CD14-positive monocyte (primary cell): ENCODE measurements around the gene MTR. TPM values are rescaled to one million over a fixed set of nuclear protein-coding genes. Genes with fewer than 3 reads are reported as not detected.
A peak's percentile ranks its signal among the peaks of the same experiment; 100 is the strongest.

ENCODE experiments used
- DNase-seq, 3 donors: peaks; one replicate each; pipeline ENCODE4 v3.0.0-alpha.2; 2011 to 2022
- H2AFZ ChIP-seq: 2 replicates; pipeline ENCODE4 v1.6.0; 2012; ENCODE audit warnings: mild to moderate bottlenecking, low read depth, low read length, inconsistent platforms; ENCODE audit not compliant: insufficient read depth, poor library complexity, severe bottlenecking
- H3K27ac ChIP-seq, 2 donors: 1 replicate in 1 of 2; 2 replicates in 1 of 2; pipeline ENCODE4 v1.5.1; 2012 to 2013; ENCODE audit warnings: low read length in 2 of 2, control low read depth in 1 of 2, inconsistent platforms in 1 of 2, low read depth in 1 of 2, mild to moderate bottlenecking in 1 of 2
- H3K27me3 ChIP-seq, 2 donors: one replicate each; pipeline versions ENCODE4 v1.6.0 to v1.6.1; 2011 to 2013; ENCODE audit warnings: low read length in 2 of 2; ENCODE audit not compliant: control insufficient read depth in 2 of 2, insufficient read depth in 2 of 2
- H3K36me3 ChIP-seq, 2 donors: replicated peaks in 1 of 2; 1 replicate in 1 of 2; 2 replicates in 1 of 2; pipeline versions ENCODE4 v1.5.1 to v1.6.1; 2012 to 2013; ENCODE audit warnings: low read length in 2 of 2, control low read depth in 1 of 2, inconsistent platforms in 1 of 2, mild to moderate bottlenecking in 1 of 2; ENCODE audit not compliant: insufficient read depth in 2 of 2, control insufficient read depth in 1 of 2
- H3K4me1 ChIP-seq, 2 donors: 1 replicate in 1 of 2; 2 replicates in 1 of 2; pipeline versions ENCODE4 v1.5.1 to v1.6.1; 2012 to 2013; ENCODE audit warnings: low read length in 2 of 2, control low read depth in 1 of 2, inconsistent platforms in 1 of 2, mild to moderate bottlenecking in 1 of 2, moderate library complexity in 1 of 2; ENCODE audit not compliant: insufficient read depth in 2 of 2, control insufficient read depth in 1 of 2
- H3K4me2 ChIP-seq: replicated peaks from 2 replicates; pipeline ENCODE3; 2012; ENCODE audit warnings: low read length, moderate library complexity, mild to moderate bottlenecking; ENCODE audit not compliant: poor library complexity, severe bottlenecking; ENCODE audit errors: extremely low read depth
- H3K4me3 ChIP-seq, 3 experiments: fragments of 200-600 bp in 1 of 3; sonication (generic) in 1 of 3; replicated peaks in 1 of 3; 1 replicate in 2 of 3; 2 replicates in 1 of 3; pipeline ENCODE4 v1.5.1; 2011 to 2013; ENCODE audit warnings: low read length in 3 of 3, mild to moderate bottlenecking in 3 of 3, control low read depth in 2 of 3, low read depth in 2 of 3, inconsistent platforms in 1 of 3, moderate library complexity in 1 of 3
- H3K79me2 ChIP-seq: 2 replicates; pipeline ENCODE4 v1.6.0; 2012; ENCODE audit warnings: mild to moderate bottlenecking, control low read depth, inconsistent platforms, low read length, moderate library complexity; ENCODE audit not compliant: insufficient read depth
- H3K9ac ChIP-seq: 2 replicates; pipeline ENCODE4 v1.6.0; 2017; ENCODE audit warnings: low read length, mild to moderate bottlenecking; ENCODE audit not compliant: insufficient read depth, poor library complexity, severe bottlenecking
- H3K9me3 ChIP-seq, 2 donors: replicated peaks in 1 of 2; 1 replicate in 1 of 2; 2 replicates in 1 of 2; pipeline versions ENCODE4 v1.5.1 to v1.6.1; 2012 to 2013; ENCODE audit warnings: low read length in 2 of 2, control low read depth in 1 of 2; ENCODE audit not compliant: control insufficient read depth in 1 of 2, insufficient read depth in 1 of 2
- H4K20me1 ChIP-seq: 2 replicates; pipeline ENCODE4 v1.6.0; 2012; ENCODE audit warnings: mild to moderate bottlenecking, low read length, control low read depth, moderate library complexity; ENCODE audit not compliant: insufficient read depth
- H3K27ac Mint-ChIP-seq, 7 donors: one replicate each; pipeline ENCODE4 v1.8.0; 2020; ENCODE audit warnings: mild to moderate bottlenecking in 7 of 7, mixed read lengths in 7 of 7, moderate library complexity in 6 of 7, inconsistent platforms in 2 of 7
- H3K27me3 Mint-ChIP-seq, 3 donors: one replicate each; pipeline ENCODE4 v1.8.0; 2021 to 2022; ENCODE audit warnings: low read depth in 3 of 3, mild to moderate bottlenecking in 3 of 3, mixed read lengths in 3 of 3, moderate library complexity in 3 of 3, inconsistent platforms in 1 of 3
- H3K36me3 Mint-ChIP-seq, 2 donors: one replicate each; pipeline ENCODE4 v1.8.0; 2020; ENCODE audit warnings: mixed read lengths in 2 of 2, inconsistent platforms in 1 of 2, mild to moderate bottlenecking in 1 of 2
- H3K4me1 Mint-ChIP-seq: one replicate; pipeline ENCODE4 v1.8.0; 2020; ENCODE audit warnings: mild to moderate bottlenecking, mixed read lengths
- H3K4me3 Mint-ChIP-seq, 2 donors: one replicate each; pipeline ENCODE4 v1.8.0; 2020; ENCODE audit warnings: mild to moderate bottlenecking in 2 of 2, mixed read lengths in 2 of 2, moderate library complexity in 1 of 2
- H3K9me3 Mint-ChIP-seq, 7 donors: one replicate each; pipeline ENCODE4 v1.8.0; 2020 to 2022; ENCODE audit warnings: mixed read lengths in 7 of 7, mild to moderate bottlenecking in 6 of 7, moderate library complexity in 6 of 7, inconsistent platforms in 2 of 7
- CTCF ChIP-seq: fragments of 200-600 bp; IDR thresholded peaks from one replicate; pipeline ENCODE4 v1.8.0; 2022; ENCODE audit warnings: antibody characterized with exemption, mild to moderate bottlenecking
- WGBS: methylation state at CpG from one replicate; pipeline ENCODE4 v1.1.5; 2013; ENCODE audit warnings: missing lambda C conversion rate; ENCODE audit not compliant: insufficient coverage; 5-methylcytosine and 5-hydroxymethylcytosine counted together
- intact Hi-C, 2 donors: fragments of 100-400 bp; cut with micrococcal nuclease; formaldehyde crosslinking; loops; one replicate each; pipeline versions ENCODE4 v1.15.0 to v1.15.1; 2023
- polyA plus RNA-seq, 3 donors: library from polyadenylated mRNA; depleted of rRNA in 1 of 3; unstranded in 2 of 3; stranded (reverse) in 1 of 3; fragments of 300-500 nt in 2 of 3; fragments of >200 nt in 1 of 3; fragmentation: Illumina TruSeq in 2 of 3; gene quantifications; 1 replicate in 2 of 3; 2 replicates in 1 of 3; pipeline ENCODE4 v1.2.3, GENCODE V29; 2012 to 2021

MTR gene
- polyA plus RNA-seq, 3 donors = 3.4 to 5.4 (median 4.7) TPM

GRCh38 chr1:236747311-236747985 lies 47.6 kb upstream of the MTR start:
- intact Hi-C loops = no loop called here
- Mint-ChIP-seq H3K27ac (no peak overlapping the region), H3K4me1 (peaks cover 4% of the 10 kb centered on the region), H3K9me3 (peaks cover 0 to 2% (median 0%) of the 10 kb centered on the region in 7 donors), H3K27me3 (peaks cover 2 to 13% (median 5%) of the 10 kb centered on the region in 3 donors), H3K36me3 (no peaks in the 10 kb centered on the region), H3K4me3 (no peak overlapping the region)
- no peak for DNase-seq
- Histone ChIP-seq H3K9ac (no peak overlapping the region), H3K4me1 (no peaks in the 10 kb centered on the region), H4K20me1 (no peaks in the 10 kb centered on the region), H3K27ac (no peak overlapping the region), H3K27me3 (no peaks in the 10 kb centered on the region), H3K4me2 (no peak overlapping the region), H2AFZ (no peak overlapping the region), H3K79me2 (no peaks in the 10 kb centered on the region), H3K36me3 (no peaks in the 10 kb centered on the region), H3K4me3 (no peak overlapping the region), H3K9me3 (no peaks in the 10 kb centered on the region)
- TF ChIP-seq CTCF = no peak
- WGBS = no CpG with 5 or more reads among the region's 6 CpGs

DNA sequence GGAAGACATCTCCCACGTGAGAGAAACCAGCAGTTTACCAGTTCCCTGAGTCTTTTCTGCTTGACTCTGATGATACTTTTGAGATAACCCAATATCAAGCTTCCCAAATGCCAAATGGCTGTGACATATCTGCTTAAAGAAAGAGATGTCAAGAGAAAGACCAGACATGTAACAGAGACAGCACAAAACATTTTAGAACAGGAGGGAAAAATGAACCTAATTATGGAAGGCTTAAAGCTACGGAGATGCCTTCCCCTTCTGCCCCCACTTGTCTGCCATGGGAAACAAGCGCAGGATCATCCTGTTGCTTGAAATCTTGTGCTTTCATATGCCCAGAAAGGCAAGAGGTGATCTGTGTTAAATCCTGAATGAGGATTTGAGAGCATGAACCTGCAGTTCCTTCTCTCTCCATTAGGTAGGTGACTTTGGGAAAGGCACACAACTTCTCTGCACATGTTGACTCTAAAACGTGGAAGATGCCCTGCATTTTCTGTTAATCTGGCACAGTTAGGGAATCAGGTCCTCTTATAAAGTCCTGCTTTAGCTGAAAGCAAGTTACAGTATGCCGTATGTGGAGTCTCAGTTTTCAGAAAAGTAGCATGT lies 46.7 kb upstream of the MTR start:
- Histone ChIP-seq H3K79me2 (no peaks in the 10 kb centered on the region), H4K20me1 (no peaks in the 10 kb centered on the region), H3K9me3 (no peaks in the 10 kb centered on the region), H3K9ac (no peak overlapping the region), H3K27me3 (no peaks in the 10 kb centered on the region), H3K4me3 (no peak overlapping the region), H3K4me1 (no peaks in the 10 kb centered on the region), H2AFZ (no peak overlapping the region), H3K36me3 (no peaks in the 10 kb centered on the region), H3K27ac (no peak overlapping the region), H3K4me2 (no peak overlapping the region)
- Mint-ChIP-seq H3K27me3 (peaks cover 2 to 13% (median 5%) of the 10 kb centered on the region in 3 donors), H3K4me1 (peaks cover 4% of the 10 kb centered on the region), H3K4me3 (no peak overlapping the region), H3K36me3 (no peaks in the 10 kb centered on the region), H3K27ac (no peak overlapping the region), H3K9me3 (peaks cover 0 to 2% (median 0%) of the 10 kb centered on the region in 7 donors)
- WGBS = 60% methylated on average over 2 of the region's 5 CpGs
- TF ChIP-seq CTCF = peak; percentile 8
- intact Hi-C loops = no loop called here
- no peak for DNase-seq
